ENCODE results near the gene MYL7. TPM values are rescaled to one million over a fixed set of nuclear protein-coding genes. Genes with fewer than 3 reads are reported as not detected.

Gene MYL7
- total and polyA plus RNA-seq, 2 of the 13 experiments (the other 11 are each of a cell fraction or from before 2014, with no cell fraction given), result 1.8 TPM; not detected in 1

- peaks cover 41% of the 10 kb centered on the region for H3K4me1 ChIP-seq (ENCODE audit: insufficient read depth, low read length)
- FAIRE-seq, result no peak
- no peak overlapping the region for H3K9ac ChIP-seq (ENCODE audit: insufficient read depth, low read depth, low read length)
- H3K36me3 ChIP-seq (replicated peaks in 1 of 2; ENCODE audit: control insufficient read depth in 1 of 2, insufficient read depth in 2 of 2, low read length in 2 of 2), result no peaks in the 10 kb centered on the region
- POLR2A ChIA-PET, result no interaction called here
- H3K27ac ChIP-seq (ENCODE audit: extremely low read length, insufficient read depth, low read length), result no peak overlapping the region
- no peak for ATAC-seq
- peaks cover 9 to 41% of the 10 kb centered on the region in 2 experiments; a peak in 4 of 5 replicates for H3K27me3 ChIP-seq (ENCODE audit: control insufficient read depth in 1 of 2, insufficient read depth in 2 of 2, low read length in 2 of 2)
- no peak overlapping the region for H2AFZ ChIP-seq (ENCODE audit: low read length)
- intact Hi-C loops (cut with micrococcal nuclease; ENCODE audit: unreplicated experiment) (no loop called here), in situ Hi-C loops (cut with HindIII; ENCODE audit: extremely low pct_ligation_motif_present, low pct_unique_long_range_greater_than_20kb) (no loop called here)
- DNase-seq (ENCODE audit: low spot score), result no peak
- TF ChIP-seq ZNF574 (CRISPR knock-in tag; IDR thresholded peaks at IDR 0.05) (no peak), PRDM4 (CRISPR knock-in tag; IDR thresholded peaks at IDR 0.05; ENCODE audit: borderline replicate concordance) (no peak), RBAK (CRISPR knock-in tag; IDR thresholded peaks at IDR 0.05) (no peak), HNRNPK (IDR thresholded peaks at IDR 0.05; ENCODE audit: low read depth, low read length, poor library complexity, severe bottlenecking) (no peak), SCMH1 (CRISPR knock-in tag; IDR thresholded peaks at IDR 0.05; ENCODE audit: borderline replicate concordance) (no peak), ZNF280D (CRISPR knock-in tag; IDR thresholded peaks at IDR 0.05) (no peak), TAF15 (IDR thresholded peaks at IDR 0.05; ENCODE audit: low read depth, low read length, poor library complexity, severe bottlenecking) (no peak), ZNF749 (CRISPR knock-in tag; IDR thresholded peaks at IDR 0.05; ENCODE audit: borderline replicate concordance) (no peak), TCF12 (IDR thresholded peaks at IDR 0.05) (no peak), TCF12 (CRISPR knock-in tag; IDR thresholded peaks at IDR 0.05) (no peak), CAMTA2 (CRISPR knock-in tag; IDR thresholded peaks at IDR 0.05; ENCODE audit: borderline replicate concordance) (no peak), ZNF616 (CRISPR knock-in tag; IDR thresholded peaks at IDR 0.05; ENCODE audit: low read depth) (no peak), YY1 (IDR thresholded peaks at IDR 0.05; ENCODE audit: insufficient read depth, insufficient replicate concordance, low read depth, low read length) (no peak), PHF8 (CRISPR knock-in tag; IDR thresholded peaks at IDR 0.05) (no peak)
- H3K4me3 ChIP-seq (replicated peaks in 1 of 3; ENCODE audit: insufficient read depth in 1 of 3, low read depth in 2 of 3, low read length in 3 of 3), result no peak overlapping the region
- CTCF ChIA-PET (ENCODE audit: low intra/inter-chr PET ratio, low total read pairs), result no interaction called here
- H3K4me2 ChIP-seq (ENCODE audit: low read depth, low read length), result no peak overlapping the region
- BruUV-seq (replicated peaks), result no TSS peak
- no peaks in the 10 kb centered on the region for H4K20me1 ChIP-seq (ENCODE audit: insufficient read depth, low read length)
- WGBS (ENCODE audit: low lambda C conversion rate), result 76% methylated on average over 3 of the region's 8 CpGs
- H3K79me2 ChIP-seq (ENCODE audit: insufficient read depth, low read length), result no peaks in the 10 kb centered on the region
- no peaks in the 10 kb centered on the region for H3K9me3 ChIP-seq (ENCODE audit: low read length)
Observed at GRCh38 chr7:44103566-44103922, 37.6 kb downstream of the MYL7 start.
